ENCODE measurements around the gene NNT.

Gene NNT

DNA sequence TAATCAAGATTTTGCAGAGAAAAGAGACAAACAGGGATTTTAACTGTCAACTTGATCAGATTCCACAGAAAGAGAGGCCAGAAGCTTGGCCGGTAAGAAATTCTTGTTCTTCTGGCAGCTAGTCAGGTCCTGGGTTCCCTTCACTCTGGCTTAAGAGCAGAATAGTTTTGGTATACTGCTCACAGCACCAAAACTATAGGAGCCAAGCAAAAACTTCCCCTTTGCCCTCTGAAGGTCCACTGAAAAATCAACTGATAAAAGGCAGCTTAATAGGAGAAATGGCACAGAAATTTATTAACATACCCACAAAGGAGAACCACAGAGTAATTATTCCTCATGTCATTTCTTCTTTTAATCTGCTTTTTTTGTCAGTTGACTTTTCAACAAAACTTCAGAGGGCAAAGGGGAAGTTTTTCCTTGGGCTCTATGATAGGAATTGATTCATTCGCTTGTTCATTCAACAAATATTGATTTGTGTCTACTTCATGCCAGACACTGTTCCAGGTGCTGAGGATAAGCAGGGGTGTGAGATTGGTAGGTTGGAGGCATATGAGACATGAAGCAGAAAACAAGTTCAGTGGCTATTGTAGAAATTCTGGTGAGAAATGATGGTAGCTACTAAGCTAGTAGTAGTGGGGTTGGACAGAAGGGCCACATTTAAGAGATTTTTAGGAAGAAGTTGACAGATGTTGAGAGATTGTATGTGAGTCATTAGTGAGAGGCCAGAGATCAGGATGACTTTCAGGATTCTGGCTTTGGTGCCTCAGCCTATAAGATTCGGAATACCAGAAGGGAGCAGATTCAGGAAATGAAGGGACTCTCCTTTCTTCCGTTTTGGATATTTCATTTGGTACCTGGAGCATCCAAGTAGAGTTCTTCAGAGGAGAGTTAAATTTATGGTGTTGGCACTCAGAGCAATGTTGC, 20.6 kb upstream of the NNT start:
- ATAC-seq, result no peak
- TF ChIP-seq TSHZ2 (CRISPR knock-in tag; IDR thresholded peaks at IDR 0.05) (no peak), TCF4 (CRISPR knock-in tag; IDR thresholded peaks at IDR 0.05; ENCODE audit: borderline replicate concordance) (no peak), CREB5 (CRISPR knock-in tag; IDR thresholded peaks at IDR 0.05; ENCODE audit: low read depth) (no peak), ARNTL (CRISPR knock-in tag; IDR thresholded peaks at IDR 0.05; ENCODE audit: borderline replicate concordance, low read depth) (no peak), ZC3H10 (CRISPR knock-in tag; IDR thresholded peaks at IDR 0.05) (no peak), PATZ1 (CRISPR knock-in tag; IDR thresholded peaks at IDR 0.05; ENCODE audit: borderline replicate concordance) (no peak), CSDC2 (CRISPR knock-in tag; IDR thresholded peaks at IDR 0.05) (no peak)

DNA sequence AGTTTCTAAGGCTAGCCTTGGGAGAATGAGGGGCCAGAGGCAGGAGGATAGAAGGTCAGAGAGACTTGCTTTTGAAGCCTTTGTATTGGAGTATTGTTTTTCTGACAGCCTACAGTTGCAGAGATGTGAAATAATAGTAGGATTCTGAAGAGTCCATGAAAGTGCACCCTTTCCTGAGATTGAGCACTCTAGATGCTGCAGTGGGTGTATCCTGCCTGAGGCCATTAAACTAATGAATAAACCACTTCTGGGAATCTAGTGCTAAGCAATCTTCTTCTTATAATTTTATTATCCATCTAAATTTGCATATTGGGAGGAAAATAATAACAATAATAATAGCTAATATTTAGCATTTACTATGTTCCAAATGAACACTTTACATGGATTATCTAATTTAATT, 19.3 kb upstream of the NNT start:
- ATAC-seq, result no peak

More for the DNA sequence above, 19.3 kb upstream of the NNT start:
- TF ChIP-seq, protein P1, sequence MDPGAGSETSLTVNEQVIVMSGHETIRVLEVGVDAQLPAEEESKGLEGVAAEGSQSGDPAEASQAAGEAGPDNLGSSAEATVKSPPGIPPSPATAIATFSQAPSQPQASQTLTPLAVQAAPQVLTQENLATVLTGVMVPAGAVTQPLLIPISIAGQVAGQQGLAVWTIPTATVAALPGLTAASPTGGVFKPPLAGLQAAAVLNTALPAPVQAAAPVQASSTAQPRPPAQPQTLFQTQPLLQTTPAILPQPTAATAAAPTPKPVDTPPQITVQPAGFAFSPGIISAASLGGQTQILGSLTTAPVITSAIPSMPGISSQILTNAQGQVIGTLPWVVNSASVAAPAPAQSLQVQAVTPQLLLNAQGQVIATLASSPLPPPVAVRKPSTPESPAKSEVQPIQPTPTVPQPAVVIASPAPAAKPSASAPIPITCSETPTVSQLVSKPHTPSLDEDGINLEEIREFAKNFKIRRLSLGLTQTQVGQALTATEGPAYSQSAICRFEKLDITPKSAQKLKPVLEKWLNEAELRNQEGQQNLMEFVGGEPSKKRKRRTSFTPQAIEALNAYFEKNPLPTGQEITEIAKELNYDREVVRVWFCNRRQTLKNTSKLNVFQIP (CRISPR knock-in tag; IDR thresholded peaks at IDR 0.05; ENCODE audit: borderline replicate concordance, low read depth), result no peak
- TF ChIP-seq TCF4 (CRISPR knock-in tag; IDR thresholded peaks at IDR 0.05; ENCODE audit: borderline replicate concordance) (no peak), TSHZ2 (CRISPR knock-in tag; IDR thresholded peaks at IDR 0.05) (no peak), PPARA (CRISPR knock-in tag; IDR thresholded peaks at IDR 0.05; ENCODE audit: borderline replicate concordance) (no peak), GLIS3 (CRISPR knock-in tag; IDR thresholded peaks at IDR 0.05) (no peak), ZFP3 (CRISPR knock-in tag; IDR thresholded peaks at IDR 0.05) (no peak), PATZ1 (CRISPR knock-in tag; IDR thresholded peaks at IDR 0.05; ENCODE audit: borderline replicate concordance) (no peak), ZNF70 (CRISPR knock-in tag; IDR thresholded peaks at IDR 0.05) (no peak), ESRRG (CRISPR knock-in tag; IDR thresholded peaks at IDR 0.05) (no peak), CSRNP3 (CRISPR knock-in tag; IDR thresholded peaks at IDR 0.05) (no peak), OSR1 (CRISPR knock-in tag; IDR thresholded peaks at IDR 0.05) (no peak), ZC3H10 (CRISPR knock-in tag; IDR thresholded peaks at IDR 0.05) (no peak), CSDC2 (CRISPR knock-in tag; IDR thresholded peaks at IDR 0.05) (no peak), CREB5 (CRISPR knock-in tag; IDR thresholded peaks at IDR 0.05; ENCODE audit: low read depth) (no peak), ISL1 (CRISPR knock-in tag; IDR thresholded peaks at IDR 0.05) (no peak), ZNF565 (CRISPR knock-in tag; conservative IDR thresholded peaks at IDR 0.05; ENCODE audit: low read depth) (no peak), SNAI2 (CRISPR knock-in tag; IDR thresholded peaks at IDR 0.05) (no peak), BACH2 (CRISPR knock-in tag; IDR thresholded peaks at IDR 0.05; ENCODE audit: borderline replicate concordance) (no peak)
